Stimulated activated CD8-positive, alpha-beta memory T cell treated with anti-CD3 and anti-CD28 coated beads, Interleukin-15, amount 100 ng/mL, for 4 hours (primary cell): ENCODE results near the gene TMEM54.

Experiments used
- DNase-seq, 2 donors: peaks; one replicate each; pipeline ENCODE4 v3.0.0-alpha.2; 2020; ENCODE audit warnings: low read depth in 2 of 2

TMEM54 gene

DNA sequence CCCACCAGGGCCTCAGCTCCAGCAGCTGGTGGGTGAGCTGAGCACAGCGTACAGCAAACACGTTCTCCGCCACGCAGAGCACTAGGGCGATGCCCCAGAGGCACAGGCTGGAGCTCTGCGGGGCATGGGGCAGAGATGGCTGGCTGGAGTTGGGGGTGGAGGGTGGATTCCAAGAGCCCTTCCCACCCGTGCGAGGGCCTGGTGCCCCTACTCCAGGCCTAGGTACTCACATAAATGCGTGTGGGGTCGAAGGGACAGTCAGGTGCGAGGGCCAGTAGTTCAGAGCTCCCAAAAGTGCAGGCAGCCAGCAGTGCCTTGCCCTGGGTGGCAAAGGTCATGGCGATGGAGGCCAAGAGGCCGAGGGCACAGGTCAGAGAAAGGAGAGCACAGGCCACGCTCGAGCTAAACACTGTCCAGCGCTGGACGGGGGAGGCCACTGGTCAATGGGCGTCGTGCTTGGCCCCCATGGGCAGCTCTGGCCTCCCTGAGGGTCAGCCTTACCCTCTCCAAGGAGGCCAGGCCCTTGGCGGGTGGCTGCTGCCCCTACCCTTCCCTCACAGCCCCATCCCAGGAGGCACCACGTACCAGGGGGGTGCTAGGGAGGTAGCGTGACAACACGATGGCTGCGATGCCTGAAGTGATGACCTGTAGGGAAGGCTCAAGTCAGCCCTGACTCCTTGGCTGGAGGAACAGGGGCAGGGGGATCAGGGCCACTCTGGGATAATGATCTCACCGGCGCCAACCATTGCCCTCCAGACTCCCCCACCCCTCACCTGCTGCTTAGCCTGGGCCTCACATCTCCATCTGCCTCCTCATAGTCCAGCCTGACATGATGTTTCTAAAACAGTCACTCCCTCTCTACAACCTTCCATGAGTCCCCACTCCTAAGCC, 5.6 kb downstream of the TMEM54 start:
- DNase-seq = no peak

DNA sequence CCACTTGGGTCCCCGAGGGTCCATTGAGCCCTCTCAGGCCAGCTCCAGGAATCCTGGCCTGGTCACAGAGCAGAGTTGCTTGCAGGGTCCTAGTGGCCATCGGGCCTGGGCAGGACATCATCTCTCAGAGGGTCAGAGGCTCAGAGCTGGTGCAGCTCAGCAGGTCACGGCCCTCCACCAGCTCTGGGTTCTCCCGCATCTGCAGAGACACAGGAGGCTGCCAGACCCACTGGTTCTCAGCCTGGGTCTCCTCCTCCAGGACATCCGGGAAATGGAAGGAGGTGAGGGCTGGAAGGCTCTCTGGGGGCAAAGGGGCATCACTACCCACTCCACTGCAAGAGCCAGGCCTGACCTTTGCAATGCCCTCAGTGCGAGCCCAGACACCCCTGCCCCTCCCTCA, 6.5 kb downstream of the TMEM54 start:
- no peak for DNase-seq

DNA sequence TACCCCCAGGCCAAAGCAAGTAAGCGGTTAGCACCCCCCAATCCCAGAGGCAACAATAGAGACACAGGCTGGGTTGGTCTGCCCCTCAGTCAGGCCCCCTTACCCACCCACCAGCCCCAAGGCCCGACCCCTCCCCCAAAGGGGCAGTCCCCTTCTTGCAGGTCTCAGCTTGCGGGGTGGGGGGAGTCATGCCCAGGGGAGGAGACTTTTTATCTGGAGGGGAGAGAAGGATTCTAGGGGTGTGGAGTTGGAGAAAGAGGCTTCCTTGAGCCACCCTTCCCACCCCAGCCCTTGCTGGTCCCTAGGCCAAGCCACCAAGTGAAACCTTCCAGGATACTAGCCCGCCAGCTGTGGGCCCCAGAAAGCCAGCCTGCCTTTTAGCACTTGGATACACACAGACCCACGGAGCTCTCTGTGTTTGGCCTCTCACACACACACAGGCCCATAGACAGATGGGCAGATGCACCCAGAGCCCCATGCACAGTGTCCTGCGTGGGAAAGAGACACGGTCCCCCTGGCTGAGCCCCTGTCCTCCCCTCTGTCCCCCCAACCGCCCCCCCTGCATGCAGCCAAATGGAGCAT, 7.1 kb downstream of the TMEM54 start:
- DNase-seq = no peak

- DNase-seq = no peak
Observed at GRCh38 chr1:32893198-32894018, 7.8 kb downstream of the TMEM54 start.

- DNase-seq = no peak
Observed at GRCh38 chr1:32892368-32893197, 8.6 kb downstream of the TMEM54 start.

- no peak for DNase-seq
Observed at GRCh38 chr1:32891630-32892029, 9.6 kb downstream of the TMEM54 start.

GRCh38 chr1:32891241-32891570, 10.0 kb downstream of the TMEM54 start:
- no peak for DNase-seq

DNA sequence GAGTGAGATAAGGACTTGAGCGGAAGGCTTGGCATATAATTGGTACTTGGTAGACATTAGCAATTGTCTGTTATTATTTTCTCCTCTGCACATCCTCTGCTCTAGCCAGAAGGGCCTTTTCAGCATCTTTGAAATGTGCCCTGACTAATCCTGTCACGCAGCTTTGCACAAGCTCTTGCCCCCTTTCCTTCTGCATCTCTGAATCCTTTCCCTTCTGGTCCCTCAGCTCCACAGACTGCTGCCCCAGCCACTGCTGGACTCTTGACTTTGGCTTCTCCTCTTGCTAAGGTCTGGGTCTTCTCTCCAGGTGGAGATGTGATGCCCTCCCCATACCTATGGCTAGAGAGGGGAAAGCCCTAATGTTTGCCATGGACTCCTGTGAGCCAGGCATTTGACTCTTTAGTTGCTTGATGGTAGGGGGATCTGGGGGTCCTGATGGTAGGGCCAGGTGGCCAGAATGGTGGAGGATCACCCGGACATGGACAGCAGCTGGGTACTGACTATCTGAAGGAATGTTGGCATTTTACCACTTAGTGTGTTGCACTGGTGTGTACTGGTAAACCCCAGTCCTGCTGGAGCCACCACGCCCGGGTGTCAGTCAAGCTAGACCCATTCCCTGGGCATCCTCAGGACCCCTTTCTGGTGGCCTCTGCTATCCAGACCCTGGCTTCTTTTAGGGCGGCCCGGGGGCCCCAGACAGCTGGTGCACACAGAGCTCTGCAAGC, 10.5 kb downstream of the TMEM54 start:
- no peak for DNase-seq

- no peak for DNase-seq
Observed at GRCh38 chr1:32889731-32890278, 11.4 kb downstream of the TMEM54 start.

- no peak for DNase-seq
Observed at GRCh38 chr1:32888677-32889420, 12.3 kb downstream of the TMEM54 start.

GRCh38 chr1:32888134-32888533, 13.1 kb downstream of the TMEM54 start:
- no peak for DNase-seq

DNA sequence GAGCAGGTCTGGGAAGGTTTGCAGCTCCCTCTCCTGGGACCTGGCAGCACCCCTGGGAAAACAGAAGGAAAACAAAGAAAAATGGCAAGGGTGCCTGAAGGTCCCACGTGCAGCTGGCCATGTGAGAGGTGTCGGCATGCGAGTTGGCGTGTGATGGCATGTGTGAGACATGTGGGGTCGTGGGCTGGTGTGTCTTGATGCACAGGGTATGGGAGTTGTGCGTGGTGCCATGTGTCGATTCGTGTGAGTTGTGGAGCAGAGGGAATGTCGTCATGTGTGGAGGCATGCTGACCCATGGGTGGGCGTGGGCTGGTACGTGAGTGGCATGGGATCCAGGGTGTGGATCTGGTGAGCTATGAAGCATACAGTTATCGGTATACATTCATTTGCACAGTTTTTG, 13.6 kb downstream of the TMEM54 start:
- no peak for DNase-seq

DNA sequence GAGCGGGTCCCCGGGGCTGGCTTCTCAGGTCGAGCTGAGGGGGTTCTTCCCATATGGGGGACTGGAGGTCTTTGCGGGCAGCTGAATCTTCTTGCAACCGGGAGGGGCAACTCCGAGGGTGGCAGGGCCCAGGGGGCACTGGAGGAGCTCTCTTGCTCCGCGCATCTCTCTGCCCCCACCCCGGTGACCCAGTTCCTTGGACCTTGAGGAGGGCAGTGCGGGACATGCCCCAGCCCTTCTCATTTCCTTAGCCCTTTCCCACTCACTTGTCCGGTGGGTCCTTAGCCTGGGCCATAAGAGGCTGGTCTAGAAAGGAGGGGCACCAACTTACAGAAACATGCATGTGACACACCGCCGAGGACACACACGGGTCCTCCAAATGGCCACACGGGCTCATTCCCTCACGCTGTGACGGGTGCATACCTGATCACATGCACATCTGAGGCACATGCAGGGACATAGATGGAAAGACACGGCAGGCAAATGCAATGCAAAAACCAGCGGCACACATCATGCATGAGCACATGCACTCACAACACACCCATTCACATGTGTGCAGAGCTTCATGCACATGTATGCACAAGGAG, 14.3 kb downstream of the TMEM54 start:
- no peak for DNase-seq

- DNase-seq = no peak
Observed at GRCh38 chr1:32886004-32886827, 15.0 kb downstream of the TMEM54 start, which contains the start of gene HPCA. Gene HPCA (plus strand): TSS chr1:32886491. CDS start chr1:32888899, 2,408 bp downstream.

DNA sequence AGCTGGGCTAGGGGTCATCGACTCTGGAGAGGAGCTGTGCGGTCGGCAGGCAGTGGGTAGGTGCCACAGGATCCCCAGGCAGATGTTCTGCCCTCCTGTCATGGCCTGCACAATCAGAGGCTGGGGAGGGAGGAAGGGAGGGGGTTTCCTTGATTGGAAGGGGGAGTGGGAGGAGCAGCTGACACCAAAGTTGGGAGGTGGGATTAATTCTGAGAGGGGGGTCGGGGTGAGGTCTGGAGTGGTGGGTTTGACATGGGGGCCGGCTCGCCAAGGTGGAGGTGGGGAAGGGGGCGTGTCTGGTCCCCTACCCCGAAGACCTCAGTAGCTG, 15.5 kb downstream of the TMEM54 start:
- DNase-seq = no peak

DNA sequence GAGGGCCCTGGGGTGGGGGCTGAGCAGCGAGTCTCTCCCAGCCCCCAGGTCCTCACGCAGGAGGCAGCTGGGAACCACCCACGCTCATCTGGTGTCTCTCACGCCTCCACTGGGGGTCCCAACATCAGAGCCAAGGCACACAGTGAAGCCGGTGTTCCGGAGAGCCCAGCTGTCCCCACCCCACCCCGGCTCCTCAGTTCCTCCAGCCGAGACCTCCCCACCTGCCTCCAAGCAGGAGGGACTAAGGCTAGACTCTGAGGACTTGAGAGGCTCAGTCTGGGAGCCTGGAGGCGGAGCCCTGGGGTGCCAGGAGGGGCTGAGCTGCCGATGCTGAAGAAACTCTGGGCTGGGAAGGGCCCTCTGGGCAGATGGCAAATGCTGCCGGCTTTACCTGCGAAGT, 16.5 kb downstream of the TMEM54 start:
- DNase-seq = no peak

- DNase-seq = no peak
Observed at GRCh38 chr1:32884032-32884372, 17.2 kb downstream of the TMEM54 start.

- no peak for DNase-seq
Observed at GRCh38 chr1:32883338-32884031, 17.7 kb downstream of the TMEM54 start.
